A673 (cell line): ENCODE measurements around the gene TMEM61. TPM values are rescaled to one million over a fixed set of nuclear protein-coding genes. Genes with fewer than 3 reads are reported as not detected.

Experiments used
- BruUV-seq: library from RNA; stranded (reverse); fragments of 400-500 nt; replicated peaks from 2 replicates; lab custom pipeline; 2021; lab: Mats Ljungman, UMichigan
- CTCF ChIA-PET: fragments of 300-600 bp; sonication (Branson Sonifier 250); formaldehyde crosslinking; loops from one replicate; lab custom pipeline; 2022; ENCODE audit warnings: antibody characterized with exemption; lab: Charles Lee
- POLR2A ChIA-PET: fragments of 300-600 bp; sonication (Branson Sonifier 250); formaldehyde crosslinking; loops from one replicate; lab custom pipeline; 2022; ENCODE audit warnings: antibody characterized with exemption; ENCODE audit not compliant: low non-redundant PET; lab: Charles Lee
- DNase-seq: peaks from one replicate; pipeline ENCODE4 v3.0.0-alpha.2; 2015; ENCODE audit warnings: low spot score
- H3K27ac ChIP-seq: fragments of 200-600 bp; sonication (generic); 2 replicates; pipeline ENCODE4 v1.5.1; 2016; ENCODE audit warnings: mixed run types, low read depth, mild to moderate bottlenecking, mixed read lengths, antibody characterized with exemption, low read length; ENCODE audit not compliant: poor library complexity, severe bottlenecking
- H3K27me3 ChIP-seq: fragments of 200-600 bp; sonication (generic); replicated peaks from 2 replicates; pipeline ENCODE4 v1.6.1; 2017; ENCODE audit warnings: mixed run types, low read depth, mild to moderate bottlenecking, mixed read lengths, antibody characterized with exemption, low read length; ENCODE audit not compliant: insufficient read depth, poor library complexity
- H3K36me3 ChIP-seq: fragments of 200-600 bp; sonication (generic); 2 replicates; pipeline ENCODE4 v1.6.1; 2016; ENCODE audit warnings: mixed run types, mild to moderate bottlenecking, mixed read lengths, antibody characterized with exemption, low read length; ENCODE audit not compliant: insufficient read depth, poor library complexity, severe bottlenecking
- H3K4me1 ChIP-seq: fragments of 200-600 bp; sonication (generic); 2 replicates; pipeline ENCODE4 v1.6.1; 2017; ENCODE audit warnings: mixed run types, mild to moderate bottlenecking, mixed read lengths, antibody characterized with exemption, low read length; ENCODE audit not compliant: insufficient read depth, poor library complexity, severe bottlenecking
- H3K4me3 ChIP-seq: fragments of 200-600 bp; sonication (generic); 2 replicates; pipeline ENCODE4 v1.5.1; 2016; ENCODE audit warnings: low read depth, mixed run types, mild to moderate bottlenecking, mixed read lengths, low read length; ENCODE audit not compliant: poor library complexity, severe bottlenecking
- H3K9me3 ChIP-seq: fragments of 200-600 bp; sonication (generic); 2 replicates; pipeline ENCODE4 v1.6.1; 2016; ENCODE audit warnings: mixed run types, low read depth, mild to moderate bottlenecking, mixed read lengths, antibody characterized with exemption, low read length; ENCODE audit not compliant: poor library complexity, severe bottlenecking
- CTCF ChIP-seq: fragments of 300-800, 200-600 bp; sonication (generic); conservative IDR thresholded peaks from 2 replicates; pipeline ENCODE4 v1.5.1; 2017; ENCODE audit warnings: low read depth, mild to moderate bottlenecking, antibody characterized with exemption, low read length, moderate library complexity, mixed read lengths
- EZH2 ChIP-seq: fragments of 200-600 bp; sonication (generic); IDR thresholded peaks from 2 replicates; pipeline ENCODE4 v1.6.1; 2017; ENCODE audit warnings: borderline replicate concordance, low read depth, mild to moderate bottlenecking, mixed read lengths, antibody characterized with exemption, low read length; ENCODE audit not compliant: poor library complexity, severe bottlenecking
- intact Hi-C: fragments of 100-400 bp; cut with micrococcal nuclease; formaldehyde crosslinking; loops from one replicate; pipeline ENCODE4 v1.10.0; 2022; ENCODE audit not compliant: unreplicated experiment
- total RNA-seq: library from RNA; stranded (reverse); gene quantifications from 2 replicates; pipeline ENCODE4 v1.2.3, GENCODE V29; 2021

Gene TMEM61
- total RNA-seq, 1 experiment from 2014 or later: not detected

GRCh38 chr1:55002686-55003085, 22.3 kb downstream of the TMEM61 start:
- DNase-seq: no peak
- no peak overlapping the region for H3K4me3 ChIP-seq
- H3K27me3 ChIP-seq: peaks cover 3% of the 10 kb centered on the region
- intact Hi-C loops: no loop called here
- no peaks in the 10 kb centered on the region for H3K36me3 ChIP-seq
- H3K4me1 ChIP-seq: no peaks in the 10 kb centered on the region
- BruUV-seq: no TSS peak
- no peak overlapping the region for H3K27ac ChIP-seq
- no peaks in the 10 kb centered on the region for H3K9me3 ChIP-seq
- POLR2A ChIA-PET: no interaction called here
- no peak for TF ChIP-seq EZH2
- TF ChIP-seq CTCF: no peak
- CTCF ChIA-PET: no interaction called here

DNA sequence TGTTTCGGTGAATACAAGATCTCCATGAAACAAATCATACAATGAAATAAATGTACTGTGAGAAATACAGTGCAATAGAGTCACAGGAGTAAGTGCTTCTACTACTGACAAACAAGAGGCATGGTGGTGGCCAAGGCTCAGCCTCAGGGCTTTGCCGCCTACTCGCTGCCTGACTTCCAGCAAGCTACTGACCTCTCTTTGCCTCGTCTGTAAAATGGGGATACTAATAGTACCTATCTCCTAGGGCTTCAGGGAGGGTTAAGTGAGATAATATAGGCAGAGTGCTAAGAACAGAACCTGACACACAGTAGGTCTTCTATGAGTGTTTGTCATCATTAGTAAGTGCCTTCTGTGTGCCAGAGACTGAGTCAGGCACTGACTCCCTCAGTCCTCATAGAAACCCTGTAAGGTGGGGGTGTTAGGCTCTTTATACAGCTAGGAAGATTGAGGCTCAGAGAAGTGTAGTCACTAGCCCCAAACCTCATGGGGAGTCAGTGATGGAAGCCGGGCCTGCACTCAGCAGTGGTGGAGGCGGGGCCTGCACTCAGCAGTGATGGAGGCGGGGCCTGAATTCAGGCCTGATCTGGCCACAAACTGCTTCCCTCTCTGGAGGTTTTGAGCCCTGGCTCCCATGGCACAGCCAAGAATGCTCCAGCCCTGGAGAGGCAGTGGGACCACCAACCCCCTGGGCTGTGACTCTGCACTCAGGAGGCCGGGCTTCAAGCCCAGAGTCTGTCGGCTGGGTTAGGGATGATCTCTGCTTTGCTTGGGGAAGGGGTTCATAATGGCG, 25.1 kb downstream of the TMEM61 start:
- no peaks in the 10 kb centered on the region for H3K9me3 ChIP-seq
- H3K27me3 ChIP-seq: no peaks in the 10 kb centered on the region
- no peaks in the 10 kb centered on the region for H3K36me3 ChIP-seq
- intact Hi-C loops: no loop called here
- TF ChIP-seq CTCF: no peak
- no peak for TF ChIP-seq EZH2
- no peak overlapping the region for H3K27ac ChIP-seq
- CTCF ChIA-PET: no interaction called here
- BruUV-seq: no TSS peak
- H3K4me3 ChIP-seq: no peak overlapping the region
- DNase-seq: peak; percentile 38
- POLR2A ChIA-PET: no interaction called here
- no peaks in the 10 kb centered on the region for H3K4me1 ChIP-seq

DNA sequence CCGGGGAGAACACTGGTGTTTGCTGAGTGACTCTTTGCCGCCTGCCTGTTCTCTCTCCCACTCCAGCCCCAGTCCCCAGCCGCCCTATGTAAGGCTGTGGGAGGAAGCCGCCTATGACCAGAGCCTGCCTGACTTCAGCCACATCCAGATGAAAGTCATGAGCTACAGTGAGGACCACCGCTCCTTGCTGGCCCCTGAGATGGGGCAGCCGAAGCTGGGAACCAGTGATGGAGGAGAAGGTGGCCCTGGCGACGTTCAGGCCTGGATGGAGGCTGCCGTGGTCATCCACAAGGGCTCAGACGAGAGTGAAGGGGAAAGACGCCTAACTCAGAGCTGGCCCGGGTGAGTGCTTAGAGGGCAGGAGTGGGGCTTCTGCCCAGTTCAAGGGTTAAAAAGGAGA, 26.5 kb downstream of the TMEM61 start:
- intact Hi-C loops: no loop called here
- H3K36me3 ChIP-seq: no peaks in the 10 kb centered on the region
- no peaks in the 10 kb centered on the region for H3K27me3 ChIP-seq
- no peak overlapping the region for H3K27ac ChIP-seq
- no peak for TF ChIP-seq EZH2
- TF ChIP-seq CTCF: no peak
- no peaks in the 10 kb centered on the region for H3K9me3 ChIP-seq
- POLR2A ChIA-PET: interaction anchor here (0.6 kb wide), 1 partner anchor 113 kb away, joined by 5 read pairs; no protein-coding TSS in a partner anchor
- no TSS peak for BruUV-seq
- DNase-seq: no peak
- CTCF ChIA-PET: no interaction called here
- H3K4me3 ChIP-seq: no peak overlapping the region
- H3K4me1 ChIP-seq: no peaks in the 10 kb centered on the region
